PC-3 (cell line): ENCODE results near the gene C11orf71.

ENCODE experiments used
- EZH2 ChIP-seq: fragments of 300-600 bp; sonication (generic); IDR thresholded peaks from one replicate; pipeline ENCODE4 v1.6.1; 2017; ENCODE audit warnings: antibody characterized with exemption, mild to moderate bottlenecking, low read length; ENCODE audit not compliant: unreplicated experiment
- EZH2phosphoT487 ChIP-seq: fragments of 300-600 bp; sonication (generic); IDR thresholded peaks from 2 replicates; pipeline ENCODE4 v1.6.1; 2018; ENCODE audit warnings: mild to moderate bottlenecking, antibody characterized with exemption, low read length, borderline replicate concordance
- TF ChIP-seq, protein P1 (sequence below): fragments of 300-600 bp; sonication (generic); conservative IDR thresholded peaks from 2 replicates; pipeline ENCODE4 v1.5.1; 2017; ENCODE audit warnings: antibody characterized with exemption, low read depth, mild to moderate bottlenecking, low read length

GRCh38 chr11:114440971-114441763 lies 40.9 kb upstream of the C11orf71 start:
- TF ChIP-seq, protein P1, sequence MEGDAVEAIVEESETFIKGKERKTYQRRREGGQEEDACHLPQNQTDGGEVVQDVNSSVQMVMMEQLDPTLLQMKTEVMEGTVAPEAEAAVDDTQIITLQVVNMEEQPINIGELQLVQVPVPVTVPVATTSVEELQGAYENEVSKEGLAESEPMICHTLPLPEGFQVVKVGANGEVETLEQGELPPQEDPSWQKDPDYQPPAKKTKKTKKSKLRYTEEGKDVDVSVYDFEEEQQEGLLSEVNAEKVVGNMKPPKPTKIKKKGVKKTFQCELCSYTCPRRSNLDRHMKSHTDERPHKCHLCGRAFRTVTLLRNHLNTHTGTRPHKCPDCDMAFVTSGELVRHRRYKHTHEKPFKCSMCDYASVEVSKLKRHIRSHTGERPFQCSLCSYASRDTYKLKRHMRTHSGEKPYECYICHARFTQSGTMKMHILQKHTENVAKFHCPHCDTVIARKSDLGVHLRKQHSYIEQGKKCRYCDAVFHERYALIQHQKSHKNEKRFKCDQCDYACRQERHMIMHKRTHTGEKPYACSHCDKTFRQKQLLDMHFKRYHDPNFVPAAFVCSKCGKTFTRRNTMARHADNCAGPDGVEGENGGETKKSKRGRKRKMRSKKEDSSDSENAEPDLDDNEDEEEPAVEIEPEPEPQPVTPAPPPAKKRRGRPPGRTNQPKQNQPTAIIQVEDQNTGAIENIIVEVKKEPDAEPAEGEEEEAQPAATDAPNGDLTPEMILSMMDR, result no peak
- no peak for TF ChIP-seq EZH2
- TF ChIP-seq EZH2phosphoT487, result no peak
